T-helper 1 cell treated with Interleukin-12 subunit alpha and Interleukin-12 subunit beta and Interleukin-4 antibody, amounts not matched to agents 30 μg/mL and 1 μg/mL, for 36 hours (primary cell): ENCODE results near the gene NELL1.
"Not testable (repeated sequence)": the region's sequence is repeated elsewhere in the genome, so short reads cannot be mapped to it uniquely, and the experiment has no call there.

Source experiments
- H3K27ac Mint-ChIP-seq: one replicate; pipeline ENCODE4 v1.8.0; 2021; ENCODE audit warnings: mild to moderate bottlenecking, mixed read lengths
- H3K27me3 Mint-ChIP-seq: one replicate; pipeline ENCODE4 v1.8.0; 2021; ENCODE audit warnings: low read depth, mixed read lengths
- H3K36me3 Mint-ChIP-seq: one replicate; pipeline ENCODE4 v1.8.0; 2021; ENCODE audit warnings: low read depth, mixed read lengths
- H3K4me1 Mint-ChIP-seq: one replicate; pipeline ENCODE4 v1.8.0; 2021; ENCODE audit warnings: low read depth, mixed read lengths
- H3K4me3 Mint-ChIP-seq: one replicate; pipeline ENCODE4 v1.8.0; 2021; ENCODE audit warnings: mild to moderate bottlenecking, moderate library complexity, mixed read lengths
- H3K9me3 Mint-ChIP-seq: one replicate; pipeline ENCODE4 v1.8.0; 2021; ENCODE audit warnings: mixed read lengths

The NELL1 gene

DNA sequence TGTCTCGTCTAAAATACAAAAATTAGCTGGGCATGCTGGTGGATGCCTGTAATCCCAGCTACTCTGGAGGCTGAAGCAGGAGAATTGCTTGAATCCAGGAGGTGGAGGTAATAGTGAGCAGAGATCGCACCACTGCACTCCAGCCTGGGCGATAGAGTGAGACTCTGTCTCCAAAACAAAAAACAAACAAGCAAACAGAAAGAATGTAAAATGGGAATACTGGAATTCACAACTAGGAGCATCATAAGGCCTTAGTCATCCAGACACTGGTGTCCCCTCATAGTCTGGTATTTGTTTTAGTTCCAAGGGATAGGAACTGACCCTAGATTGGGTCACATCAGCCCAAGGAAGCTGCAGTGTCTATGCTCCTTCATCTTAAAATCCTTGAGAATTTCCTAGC is 520.8 kb downstream of the NELL1 start:
- H3K4me3 Mint-ChIP-seq: no peak overlapping the region

DNA sequence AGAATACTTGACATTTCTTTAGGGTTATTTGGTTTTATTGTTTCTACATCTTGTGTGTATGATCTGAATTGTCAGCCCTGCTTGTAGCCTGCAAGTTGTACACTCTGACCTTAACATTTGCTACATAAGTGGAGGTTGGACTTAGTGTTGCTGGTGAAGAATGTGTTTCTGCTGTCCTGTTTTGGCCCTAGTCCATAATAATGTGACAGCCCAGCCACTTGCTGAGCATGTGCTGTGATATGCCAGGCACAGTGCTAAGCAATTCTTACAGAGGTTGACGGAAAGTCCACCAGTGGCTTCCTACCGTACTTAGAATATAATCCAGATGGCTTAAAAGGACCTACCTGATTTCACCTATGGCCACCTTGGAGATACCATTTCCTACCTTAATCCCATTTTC is 526.6 kb downstream of the NELL1 start:
- H3K4me3 Mint-ChIP-seq: no peak overlapping the region
- H3K27me3 Mint-ChIP-seq: no peaks in the 10 kb centered on the region
- H3K27ac Mint-ChIP-seq: no peak overlapping the region
- no peaks in the 10 kb centered on the region for H3K4me1 Mint-ChIP-seq
- H3K36me3 Mint-ChIP-seq: no peaks in the 10 kb centered on the region
- peaks cover 6% of the 10 kb centered on the region for H3K9me3 Mint-ChIP-seq

More for the DNA sequence above, 520.8 kb downstream of the NELL1 start:
- Mint-ChIP-seq H3K27me3 (no peaks in the 10 kb centered on the region), H3K27ac (no peak overlapping the region), H3K9me3 (no peaks in the 10 kb centered on the region), H3K4me1 (no peaks in the 10 kb centered on the region), H3K36me3 (no peaks in the 10 kb centered on the region)

DNA sequence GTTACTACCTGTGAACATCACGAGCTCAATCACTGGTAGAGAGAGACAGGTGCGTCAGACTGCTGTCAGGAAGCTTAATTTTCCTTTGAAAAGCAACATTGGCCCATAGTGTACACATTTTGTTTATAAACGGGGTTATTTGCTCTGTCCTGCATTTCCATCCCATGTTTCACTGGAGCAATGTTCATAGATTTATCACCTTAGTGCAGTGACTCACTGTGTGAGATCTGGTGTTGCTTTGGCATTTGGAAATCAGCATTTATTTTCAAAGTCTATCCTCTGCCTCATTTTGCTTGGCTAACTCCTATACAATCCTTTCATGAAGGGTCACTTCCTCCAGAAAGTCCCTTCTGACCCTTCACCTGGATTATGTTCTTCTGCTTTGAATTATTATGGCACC is 529.1 kb downstream of the NELL1 start:
- Mint-ChIP-seq H3K4me3 (no peak overlapping the region), H3K27ac (no peak overlapping the region), H3K4me1 (no peaks in the 10 kb centered on the region), H3K27me3 (no peaks in the 10 kb centered on the region), H3K9me3 (peaks cover 9% of the 10 kb centered on the region), H3K36me3 (no peaks in the 10 kb centered on the region)

DNA sequence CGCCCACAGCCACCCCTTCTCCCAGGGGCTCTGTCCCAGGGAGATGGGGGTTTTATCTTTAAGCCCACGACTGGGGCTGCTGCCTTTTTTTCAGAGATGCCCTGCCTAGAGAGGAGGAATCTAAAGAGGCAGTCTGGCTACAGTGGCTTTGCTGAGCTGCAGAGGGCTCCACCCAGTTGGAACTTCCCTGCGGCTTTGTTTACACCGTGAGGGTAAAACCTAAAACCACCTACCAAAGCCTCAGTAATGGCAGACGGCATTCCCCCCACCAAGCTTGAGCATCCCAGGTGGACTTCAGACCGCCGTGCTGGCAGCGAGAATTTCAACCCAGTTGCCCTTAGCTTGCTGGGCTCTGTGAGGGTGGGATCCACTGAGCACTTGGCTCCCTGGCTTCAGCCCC is 535.8 kb downstream of the NELL1 start:
- no peaks in the 10 kb centered on the region for H3K4me1 Mint-ChIP-seq
- peaks cover 16% of the 10 kb centered on the region for H3K9me3 Mint-ChIP-seq
- no peak overlapping the region for H3K27ac Mint-ChIP-seq
- no peaks in the 10 kb centered on the region for H3K36me3 Mint-ChIP-seq
- no peak overlapping the region for H3K4me3 Mint-ChIP-seq
- H3K27me3 Mint-ChIP-seq: no peaks in the 10 kb centered on the region

DNA sequence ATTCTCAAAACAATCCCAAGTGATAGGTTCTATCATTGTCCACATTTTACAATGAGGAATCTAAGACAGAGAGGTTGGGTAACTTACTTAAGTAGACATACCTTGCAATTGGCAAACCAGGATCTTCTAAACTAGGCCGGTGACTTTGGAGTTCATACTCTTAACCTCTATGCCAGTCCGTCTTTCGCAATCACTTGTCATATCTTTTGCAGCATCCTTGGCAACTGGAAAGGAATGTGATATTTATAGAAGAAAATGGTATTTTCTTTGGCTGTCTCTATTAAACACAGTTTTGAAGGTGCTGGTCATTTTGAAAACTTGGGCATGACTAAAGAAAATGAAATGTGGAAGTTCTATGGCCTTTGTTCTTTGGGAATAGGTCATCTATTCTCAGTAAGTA is 556.5 kb downstream of the NELL1 start:
- peaks cover 10% of the 10 kb centered on the region for H3K9me3 Mint-ChIP-seq
- no peaks in the 10 kb centered on the region for H3K27me3 Mint-ChIP-seq
- no peaks in the 10 kb centered on the region for H3K4me1 Mint-ChIP-seq
- H3K4me3 Mint-ChIP-seq: no peak overlapping the region
- no peaks in the 10 kb centered on the region for H3K36me3 Mint-ChIP-seq
- H3K27ac Mint-ChIP-seq: no peak overlapping the region

DNA sequence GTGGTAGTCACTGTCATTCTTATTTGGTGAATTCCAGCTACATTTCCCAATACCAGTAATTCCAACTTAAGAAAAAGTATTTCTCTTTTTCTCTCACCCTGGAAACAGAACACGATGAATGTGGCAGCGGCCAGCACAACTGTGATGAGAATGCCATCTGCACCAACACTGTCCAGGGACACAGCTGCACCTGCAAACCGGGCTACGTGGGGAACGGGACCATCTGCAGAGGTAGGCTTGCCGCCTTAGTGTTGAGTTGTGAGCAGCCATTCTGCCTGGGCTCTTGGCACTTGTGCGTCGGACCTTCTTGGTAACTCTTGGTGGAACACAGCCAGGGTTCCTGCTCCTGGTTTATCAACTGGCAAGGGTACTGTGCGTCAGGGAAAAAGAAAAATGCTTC is 559.8 kb downstream of the NELL1 start:
- no peaks in the 10 kb centered on the region for H3K27me3 Mint-ChIP-seq

DNA sequence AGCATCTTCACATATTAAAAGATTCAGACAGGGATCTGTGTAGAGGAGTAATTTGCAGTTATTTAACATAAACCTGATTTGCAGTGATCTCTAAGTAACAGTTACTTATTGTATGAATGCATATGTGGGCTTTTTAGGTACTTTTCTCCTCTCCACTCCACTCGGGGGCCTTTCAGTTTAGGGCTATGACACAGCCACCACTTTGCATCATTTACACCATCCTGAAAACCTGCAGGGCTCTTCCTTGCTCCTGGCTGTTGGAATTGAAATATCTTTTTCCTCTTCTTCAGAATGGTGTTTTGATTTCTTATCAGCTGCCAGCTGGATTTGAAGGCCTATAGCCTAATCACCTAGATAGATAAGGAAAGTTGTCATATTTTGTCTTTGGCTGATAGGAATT is 580.8 kb downstream of the NELL1 start:
- Mint-ChIP-seq H3K27me3 (no peaks in the 10 kb centered on the region), H3K27ac (no peak overlapping the region), H3K4me1 (no peaks in the 10 kb centered on the region), H3K9me3 (no peaks in the 10 kb centered on the region), H3K36me3 (no peaks in the 10 kb centered on the region), H3K4me3 (no peak overlapping the region)

More for the DNA sequence above, 559.8 kb downstream of the NELL1 start:
- no peak overlapping the region for H3K4me3 Mint-ChIP-seq
- no peaks in the 10 kb centered on the region for H3K36me3 Mint-ChIP-seq
- H3K9me3 Mint-ChIP-seq: peaks cover 6% of the 10 kb centered on the region
- H3K4me1 Mint-ChIP-seq: no peaks in the 10 kb centered on the region
- H3K27ac Mint-ChIP-seq: no peak overlapping the region

DNA sequence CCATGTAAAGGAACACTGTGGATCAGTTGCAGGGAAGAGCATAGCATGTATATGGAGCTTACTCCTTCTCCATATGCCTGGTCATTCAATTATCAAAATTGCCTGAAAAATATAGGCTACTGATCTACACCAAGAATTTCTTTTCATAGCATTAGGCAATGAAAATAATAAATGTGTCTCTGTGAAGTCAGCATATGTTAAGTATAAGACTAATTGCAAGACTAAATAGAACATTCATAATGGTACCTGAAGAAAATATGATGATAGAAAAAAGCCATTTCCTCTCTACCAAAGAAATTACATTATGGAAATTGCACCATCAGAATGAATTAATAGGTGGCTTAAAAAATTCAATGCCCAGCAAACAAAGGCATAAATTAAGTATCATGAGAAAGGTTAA is 584.7 kb downstream of the NELL1 start:
- peaks cover 4% of the 10 kb centered on the region for H3K9me3 Mint-ChIP-seq
- H3K36me3 Mint-ChIP-seq: no peaks in the 10 kb centered on the region
- no peak overlapping the region for H3K4me3 Mint-ChIP-seq
- H3K27ac Mint-ChIP-seq: no peak overlapping the region
- no peaks in the 10 kb centered on the region for H3K27me3 Mint-ChIP-seq
- H3K4me1 Mint-ChIP-seq: no peaks in the 10 kb centered on the region

DNA sequence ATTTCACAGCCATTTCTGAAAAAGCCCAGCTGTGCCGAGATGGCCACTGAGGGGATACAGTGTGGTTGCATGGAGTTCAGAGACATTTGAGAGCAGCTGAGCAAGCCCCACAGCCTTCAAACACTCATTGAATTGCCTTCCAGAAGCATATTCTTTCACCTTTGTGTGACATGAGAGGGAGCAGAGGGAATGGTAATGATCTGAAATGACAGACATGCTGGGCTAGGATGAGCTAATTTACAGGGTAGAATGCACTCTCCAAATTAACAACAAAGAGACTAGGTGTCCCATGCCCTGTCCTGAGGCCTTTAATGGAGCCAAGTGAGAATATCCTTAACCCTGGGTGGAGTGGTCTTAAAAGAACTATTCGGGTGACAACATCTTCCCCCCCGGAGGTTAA is 585.4 kb downstream of the NELL1 start:
- Mint-ChIP-seq H3K27me3 (no peaks in the 10 kb centered on the region), H3K27ac (no peak overlapping the region), H3K9me3 (peaks cover 4% of the 10 kb centered on the region)

DNA sequence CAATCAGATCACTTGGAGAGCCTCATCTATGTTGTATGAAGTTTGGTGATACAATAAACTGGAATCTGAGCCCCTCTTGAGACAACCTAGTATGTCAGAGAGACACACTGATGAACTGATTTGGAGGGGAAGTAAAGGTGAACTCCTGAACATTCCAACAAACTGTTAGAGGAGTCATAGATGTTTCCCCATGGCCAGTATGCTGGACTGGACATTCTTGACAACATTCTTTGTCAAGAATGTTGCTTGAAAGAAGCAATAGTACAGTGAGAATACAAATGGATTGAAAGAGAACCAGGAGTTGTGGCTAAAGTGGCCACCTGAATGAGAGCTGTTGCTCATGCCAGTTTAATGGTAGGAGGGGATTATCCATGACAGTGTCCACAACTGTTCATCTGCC is 588.1 kb downstream of the NELL1 start:
- Mint-ChIP-seq H3K4me3 (no peak overlapping the region), H3K36me3 (no peaks in the 10 kb centered on the region), H3K27me3 (no peaks in the 10 kb centered on the region), H3K4me1 (no peaks in the 10 kb centered on the region), H3K9me3 (peaks cover 4% of the 10 kb centered on the region), H3K27ac (no peak overlapping the region)

More for the DNA sequence above, 585.4 kb downstream of the NELL1 start:
- Mint-ChIP-seq H3K4me1 (no peaks in the 10 kb centered on the region), H3K4me3 (no peak overlapping the region), H3K36me3 (no peaks in the 10 kb centered on the region)

DNA sequence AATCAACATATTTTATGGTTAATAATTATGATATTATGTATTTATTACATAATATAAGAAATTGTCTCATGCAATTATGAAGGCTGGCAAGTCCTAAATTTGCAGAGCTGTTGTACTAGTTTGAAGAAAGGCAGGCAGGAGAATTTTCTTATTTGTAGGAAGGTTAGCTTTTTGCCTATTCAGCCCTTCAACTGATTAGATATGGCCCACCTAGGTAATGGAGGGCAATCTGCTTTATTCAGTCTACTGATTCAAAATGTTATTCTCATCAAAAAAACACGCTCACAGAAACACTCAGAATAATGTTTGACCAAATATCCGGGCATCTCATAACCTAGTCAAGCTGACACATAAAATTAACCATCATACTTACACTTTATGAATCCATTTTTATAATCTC is 589.0 kb downstream of the NELL1 start:
- H3K4me1 Mint-ChIP-seq: no peaks in the 10 kb centered on the region
- H3K36me3 Mint-ChIP-seq: no peaks in the 10 kb centered on the region
- H3K27ac Mint-ChIP-seq: no peak overlapping the region
- no peaks in the 10 kb centered on the region for H3K27me3 Mint-ChIP-seq
- H3K9me3 Mint-ChIP-seq: peaks cover 4% of the 10 kb centered on the region
- H3K4me3 Mint-ChIP-seq: no peak overlapping the region

DNA sequence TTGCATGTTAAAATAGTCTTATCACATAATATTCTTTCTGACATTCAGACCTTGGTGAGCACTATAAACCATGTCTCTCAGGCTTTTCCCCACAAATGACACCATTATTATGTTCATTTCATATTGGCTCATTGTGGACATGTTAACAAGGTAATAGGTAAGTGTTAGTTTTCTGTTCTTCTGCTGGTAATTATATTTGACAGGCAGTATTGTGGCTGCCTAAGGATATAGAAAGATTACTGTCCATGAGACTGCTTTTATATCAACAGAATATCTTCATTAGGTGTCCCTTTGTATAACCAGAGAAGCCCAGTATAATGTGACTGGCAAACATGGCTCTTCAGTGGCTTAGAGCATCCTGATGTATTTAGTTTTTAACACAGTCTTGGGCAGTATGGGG is 590.7 kb downstream of the NELL1 start:
- no peak overlapping the region for H3K27ac Mint-ChIP-seq
- peaks cover 4% of the 10 kb centered on the region for H3K9me3 Mint-ChIP-seq
- no peaks in the 10 kb centered on the region for H3K27me3 Mint-ChIP-seq
- H3K4me3 Mint-ChIP-seq: no peak overlapping the region
- H3K4me1 Mint-ChIP-seq: no peaks in the 10 kb centered on the region
- H3K36me3 Mint-ChIP-seq: no peaks in the 10 kb centered on the region

DNA sequence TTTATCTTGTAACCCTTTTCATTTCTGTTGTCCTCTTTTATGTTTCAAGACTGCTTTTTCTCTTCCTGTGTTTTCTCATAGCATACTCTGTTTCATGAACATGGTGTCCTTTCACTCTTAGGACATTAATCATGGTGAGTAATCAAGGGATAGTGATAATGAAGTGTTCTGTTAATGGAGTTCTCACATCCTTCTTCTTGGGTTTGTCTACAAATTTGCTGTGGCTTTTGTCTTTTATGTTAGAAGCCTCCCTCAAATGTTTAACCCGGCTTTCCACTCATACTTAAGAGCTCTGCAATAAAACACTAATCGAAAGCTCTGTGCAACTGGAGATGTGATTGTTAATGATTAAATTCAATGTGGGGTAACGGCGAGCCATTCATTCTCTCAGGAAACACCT is 593.6 kb downstream of the NELL1 start:
- Mint-ChIP-seq H3K4me3 (no peak overlapping the region), H3K27me3 (no peaks in the 10 kb centered on the region), H3K4me1 (no peaks in the 10 kb centered on the region), H3K9me3 (no peaks in the 10 kb centered on the region), H3K36me3 (no peaks in the 10 kb centered on the region), H3K27ac (no peak overlapping the region)

DNA sequence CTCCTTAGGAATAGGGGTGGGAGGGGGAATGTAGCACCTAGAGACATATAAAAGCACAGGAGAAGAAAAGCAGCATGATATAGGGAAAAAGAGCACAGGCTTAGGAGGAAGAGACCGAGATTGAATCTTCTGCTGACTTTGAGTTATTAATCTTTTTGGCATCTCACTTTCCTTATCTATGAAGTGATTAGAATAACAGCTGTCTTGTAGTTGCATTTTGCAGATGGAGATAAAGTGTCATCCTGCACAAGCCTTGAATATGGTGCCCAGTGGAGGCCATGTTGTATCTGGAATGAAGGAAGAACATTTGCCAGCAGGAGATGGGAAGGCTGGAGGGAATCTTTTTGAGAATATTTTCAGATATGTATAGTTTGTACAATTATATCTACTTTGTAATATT is 594.7 kb downstream of the NELL1 start:
- H3K4me1 Mint-ChIP-seq: no peaks in the 10 kb centered on the region
- H3K27ac Mint-ChIP-seq: no peak overlapping the region
- no peaks in the 10 kb centered on the region for H3K36me3 Mint-ChIP-seq
- no peaks in the 10 kb centered on the region for H3K27me3 Mint-ChIP-seq
- no peaks in the 10 kb centered on the region for H3K9me3 Mint-ChIP-seq
- H3K4me3 Mint-ChIP-seq: no peak overlapping the region

DNA sequence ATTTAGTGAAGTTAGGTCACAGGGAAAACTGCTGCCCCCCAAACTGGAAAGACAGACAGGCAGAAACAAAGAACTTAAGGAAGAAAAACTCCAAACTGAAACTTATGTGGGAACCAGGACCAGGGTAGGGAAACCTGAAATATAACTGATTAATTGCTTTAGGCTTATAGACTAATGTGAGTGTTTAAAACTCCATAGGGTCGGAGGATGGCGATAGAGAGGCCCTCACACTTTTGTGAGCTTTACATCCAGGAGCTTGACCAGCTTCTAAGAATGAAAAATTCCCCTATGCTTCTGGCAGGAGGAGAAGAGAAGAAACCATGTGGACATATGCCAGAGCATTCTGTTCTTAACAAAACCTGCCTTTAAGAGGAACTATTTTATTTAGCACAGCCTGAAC is 598.6 kb downstream of the NELL1 start:
- peaks cover 6% of the 10 kb centered on the region for H3K9me3 Mint-ChIP-seq
- no peak overlapping the region for H3K27ac Mint-ChIP-seq

DNA sequence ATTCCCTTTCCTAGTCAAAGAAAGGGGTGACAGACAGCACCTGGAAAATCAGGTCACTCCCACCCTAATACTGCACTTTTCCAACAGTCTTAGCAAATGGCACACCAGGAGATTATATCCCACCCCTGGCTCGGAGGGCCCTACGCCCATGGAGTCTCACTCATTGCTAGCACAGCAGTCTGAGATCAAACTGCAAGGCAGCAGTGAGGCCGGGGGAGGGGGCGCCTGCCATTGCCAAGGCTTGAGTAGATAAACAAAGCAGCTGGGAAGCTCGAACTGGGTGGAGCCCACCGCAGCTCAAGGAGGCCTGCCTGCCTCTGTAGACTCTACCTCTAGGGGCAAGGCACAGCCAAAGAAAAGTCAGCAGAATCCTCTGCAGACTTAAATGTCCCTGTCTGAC is 602.8 kb downstream of the NELL1 start:
- H3K4me1 Mint-ChIP-seq, H3K36me3 Mint-ChIP-seq, H3K27ac Mint-ChIP-seq, H3K4me3 Mint-ChIP-seq, H3K27me3 Mint-ChIP-seq: not testable (repeated sequence)
- H3K9me3 Mint-ChIP-seq: peaks cover 15% of the 10 kb centered on the region

More for the DNA sequence above, 598.6 kb downstream of the NELL1 start:
- no peaks in the 10 kb centered on the region for H3K4me1 Mint-ChIP-seq
- no peak overlapping the region for H3K4me3 Mint-ChIP-seq
- H3K27me3 Mint-ChIP-seq: no peaks in the 10 kb centered on the region
- no peaks in the 10 kb centered on the region for H3K36me3 Mint-ChIP-seq
